Transverse colon (tissue), 3 donors: Measurements from ENCODE around the gene KDM3A.
A peak's percentile ranks its signal among the peaks of the same experiment; 100 is the strongest.

ENCODE experiments used
- POLR2A ChIP-seq: fragments of 450-650 bp; IDR thresholded peaks from one replicate; pipeline ENCODE4 v1.6.1; 2016; ENCODE audit warnings: antibody characterized with exemption, mild to moderate bottlenecking, moderate library complexity
- TF ChIP-seq, protein P1 (sequence below), 5 experiments: fragments of 200-600 bp in 3 of 5; fragments of 450-650 bp in 2 of 5; sonication (generic) in 3 of 5; IDR thresholded peaks; 1 replicate in 2 of 5; 2 replicates in 3 of 5; pipeline ENCODE4 v1.5.1; 2016 to 2017; ENCODE audit warnings: antibody characterized with exemption in 5 of 5, inconsistent platforms in 3 of 5, mild to moderate bottlenecking in 2 of 5, moderate library complexity in 1 of 5

DNA sequence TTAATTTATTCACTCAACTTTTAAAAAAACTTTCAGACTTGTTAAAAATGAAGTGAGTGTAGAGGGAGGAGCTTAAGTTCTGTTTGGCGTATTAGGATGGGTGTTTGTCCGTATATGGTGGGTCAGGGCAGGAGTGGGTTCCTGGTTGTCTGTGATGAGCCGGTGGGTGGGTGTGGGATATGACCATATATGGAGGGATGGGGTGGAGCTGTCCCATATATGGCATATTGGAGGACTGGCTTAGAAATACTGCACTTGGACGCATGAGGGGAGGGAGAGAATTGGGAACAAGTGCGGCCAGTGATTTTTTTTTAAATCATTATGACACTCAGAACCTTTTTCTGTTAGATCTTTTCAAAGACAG is 1.5 kb downstream of the KDM3A start:
- no peak for TF ChIP-seq POLR2A
- TF ChIP-seq, protein P1, sequence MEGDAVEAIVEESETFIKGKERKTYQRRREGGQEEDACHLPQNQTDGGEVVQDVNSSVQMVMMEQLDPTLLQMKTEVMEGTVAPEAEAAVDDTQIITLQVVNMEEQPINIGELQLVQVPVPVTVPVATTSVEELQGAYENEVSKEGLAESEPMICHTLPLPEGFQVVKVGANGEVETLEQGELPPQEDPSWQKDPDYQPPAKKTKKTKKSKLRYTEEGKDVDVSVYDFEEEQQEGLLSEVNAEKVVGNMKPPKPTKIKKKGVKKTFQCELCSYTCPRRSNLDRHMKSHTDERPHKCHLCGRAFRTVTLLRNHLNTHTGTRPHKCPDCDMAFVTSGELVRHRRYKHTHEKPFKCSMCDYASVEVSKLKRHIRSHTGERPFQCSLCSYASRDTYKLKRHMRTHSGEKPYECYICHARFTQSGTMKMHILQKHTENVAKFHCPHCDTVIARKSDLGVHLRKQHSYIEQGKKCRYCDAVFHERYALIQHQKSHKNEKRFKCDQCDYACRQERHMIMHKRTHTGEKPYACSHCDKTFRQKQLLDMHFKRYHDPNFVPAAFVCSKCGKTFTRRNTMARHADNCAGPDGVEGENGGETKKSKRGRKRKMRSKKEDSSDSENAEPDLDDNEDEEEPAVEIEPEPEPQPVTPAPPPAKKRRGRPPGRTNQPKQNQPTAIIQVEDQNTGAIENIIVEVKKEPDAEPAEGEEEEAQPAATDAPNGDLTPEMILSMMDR (IDR thresholded peaks at IDR 0.05): peak in 1 of 5 experiments; percentile 10
